Cardiac muscle cell (in vitro differentiated cells and primary cell): Measurements from ENCODE around the gene CSNK1E. TPM values are rescaled to one million over a fixed set of nuclear protein-coding genes. Genes with fewer than 3 reads are reported as not detected.
A peak's percentile ranks its signal among the peaks of the same experiment; 100 is the strongest.

Experiments used
- DNase-seq, 2 donors: peaks; one replicate each; pipeline versions ENCODE4 v3.0.0 to v3.0.0-alpha.2; 2010 to 2017; ENCODE audit warnings: low read depth in 1 of 2, low spot score in 1 of 2
- H3K27ac ChIP-seq: fragments of 200-600 bp; sonication (generic); 2 replicates; pipeline ENCODE4 v1.5.1; 2016
- H3K27me3 ChIP-seq: fragments of 200-600 bp; sonication (generic); 2 replicates; pipeline ENCODE4 v1.6.0; 2016; ENCODE audit warnings: control low read depth
- H3K36me3 ChIP-seq: fragments of 200-600 bp; sonication (generic); 2 replicates; pipeline ENCODE4 v1.5.1; 2016; ENCODE audit warnings: control low read depth
- H3K4me1 ChIP-seq: fragments of 200-600 bp; sonication (generic); 2 replicates; pipeline ENCODE4 v1.8.1; 2017; ENCODE audit warnings: low read depth, mild to moderate bottlenecking, mixed run types
- H3K4me3 ChIP-seq: fragments of 200-600 bp; sonication (generic); 2 replicates; pipeline ENCODE4 v1.5.1; 2016; ENCODE audit warnings: mild to moderate bottlenecking
- H3K9me3 ChIP-seq: fragments of 200-600 bp; sonication (generic); 2 replicates; pipeline ENCODE4 v1.5.1; 2017; ENCODE audit warnings: low read depth, mild to moderate bottlenecking, control low read depth
- CTCF ChIP-seq: IDR thresholded peaks from 2 replicates; pipeline ENCODE4 v1.5.1; 2012; ENCODE audit warnings: low read depth, mild to moderate bottlenecking, low read length
- polyA plus RNA-seq: library from polyadenylated mRNA; unstranded; fragments of >200 nt; fragmentation: Nextera tagmentation; extraction: Ambion mirVana; gene quantifications from 2 replicates; pipeline ENCODE4 v1.2.1, GENCODE V29; 2016
- total RNA-seq: library from RNA; depleted of rRNA; stranded (reverse); fragments of >200 nt; gene quantifications from 2 replicates; pipeline ENCODE4 v1.2.3, GENCODE V29; 2016

CSNK1E gene
- total and polyA plus RNA-seq, 2 experiments from 2014 or later: 179 to 262 TPM

GRCh38 chr22:38353142-38353629 lies 36.0 kb upstream of the CSNK1E start:
- Histone ChIP-seq H3K27me3 (no peaks in the 10 kb centered on the region), H3K27ac (peak overlapping the region; percentile 69), H3K9me3 (no peaks in the 10 kb centered on the region), H3K36me3 (no peaks in the 10 kb centered on the region), H3K4me3 (no peak overlapping the region), H3K4me1 (peaks cover 8% of the 10 kb centered on the region)
- peak; percentile 61 to 69 for DNase-seq
- peak; percentile 93 for TF ChIP-seq CTCF

- Histone ChIP-seq H3K4me1 (peaks cover 8% of the 10 kb centered on the region), H3K27me3 (no peaks in the 10 kb centered on the region), H3K4me3 (no peak overlapping the region), H3K27ac (no peak overlapping the region), H3K36me3 (no peaks in the 10 kb centered on the region), H3K9me3 (no peaks in the 10 kb centered on the region)
- no peak for TF ChIP-seq CTCF
- no peak for DNase-seq
Observed at GRCh38 chr22:38352436-38352835, 35.2 kb upstream of the CSNK1E start.

- no peak for TF ChIP-seq CTCF
- H3K27me3 ChIP-seq: no peaks in the 10 kb centered on the region
- no peaks in the 10 kb centered on the region for H3K9me3 ChIP-seq
- no peaks in the 10 kb centered on the region for H3K36me3 ChIP-seq
- peaks cover 8% of the 10 kb centered on the region for H3K4me1 ChIP-seq
- H3K27ac ChIP-seq: no peak overlapping the region
- H3K4me3 ChIP-seq: no peak overlapping the region
- DNase-seq: no peak
Observed at GRCh38 chr22:38350444-38351359, 33.5 kb upstream of the CSNK1E start.

GRCh38 chr22:38348751-38349496 lies 31.7 kb upstream of the CSNK1E start:
- Histone ChIP-seq H3K9me3 (no peaks in the 10 kb centered on the region), H3K4me3 (no peak overlapping the region), H3K27me3 (no peaks in the 10 kb centered on the region), H3K36me3 (no peaks in the 10 kb centered on the region), H3K4me1 (peaks cover 5% of the 10 kb centered on the region), H3K27ac (peak overlapping the region; percentile 19)
- DNase-seq: no peak
- no peak for TF ChIP-seq CTCF

- no peak overlapping the region for H3K4me3 ChIP-seq
- H3K4me1 ChIP-seq: no peaks in the 10 kb centered on the region
- DNase-seq: no peak
- H3K9me3 ChIP-seq: no peaks in the 10 kb centered on the region
- H3K27ac ChIP-seq: peak overlapping the region; percentile 19
- no peaks in the 10 kb centered on the region for H3K36me3 ChIP-seq
- H3K27me3 ChIP-seq: no peaks in the 10 kb centered on the region
- no peak for TF ChIP-seq CTCF
Observed at GRCh38 chr22:38347944-38348750, 30.9 kb upstream of the CSNK1E start.
